ENCODE data around the gene PALD1.
"Not testable (repeated sequence)": the region's sequence is repeated elsewhere in the genome, so short reads cannot be mapped to it uniquely, and the experiment has no call there.

The PALD1 gene

GRCh38 chr10:70592746-70593512, 114.4 kb downstream of the PALD1 start:
- FAIRE-seq: no peak

GRCh38 chr10:70593513-70593890, 114.9 kb downstream of the PALD1 start:
- no peak for FAIRE-seq

- no peak for FAIRE-seq
These were observed 115.6 kb downstream of the PALD1 start for GRCh38 chr10:70594161-70594560.

- FAIRE-seq: no peak
These were observed 117.0 kb downstream of the PALD1 start for GRCh38 chr10:70595566-70596016.

GRCh38 chr10:70596110-70596798, 117.7 kb downstream of the PALD1 start:
- no peak for FAIRE-seq

GRCh38 chr10:70596860-70597809, 118.6 kb downstream of the PALD1 start:
- no peak for FAIRE-seq

GRCh38 chr10:70597856-70598815, 119.6 kb downstream of the PALD1 start:
- FAIRE-seq: no peak

GRCh38 chr10:70598857-70599295, 120.3 kb downstream of the PALD1 start:
- no peak for FAIRE-seq

GRCh38 chr10:70599319-70599718, 120.8 kb downstream of the PALD1 start:
- FAIRE-seq: no peak

- no peak for FAIRE-seq
These were observed 121.2 kb downstream of the PALD1 start for GRCh38 chr10:70599791-70600190.

- FAIRE-seq: no peak
These were observed 122.2 kb downstream of the PALD1 start for GRCh38 chr10:70600512-70601395.

GRCh38 chr10:70601746-70602145, 123.2 kb downstream of the PALD1 start:
- no peak for FAIRE-seq

- no peak for FAIRE-seq
These were observed 124.3 kb downstream of the PALD1 start, which contains the start of gene PRF1 for GRCh38 chr10:70602665-70603448. Gene PRF1 (minus strand): TSS chr10:70602741. CDS start chr10:70600902, 1,839 bp downstream.

GRCh38 chr10:70603449-70603801, 124.9 kb downstream of the PALD1 start:
- no peak for FAIRE-seq

- FAIRE-seq: no peak
These were observed 125.5 kb downstream of the PALD1 start for GRCh38 chr10:70604106-70604505.

GRCh38 chr10:70605161-70605560, 126.6 kb downstream of the PALD1 start:
- no peak for FAIRE-seq

- no peak for FAIRE-seq
These were observed 129.4 kb downstream of the PALD1 start for GRCh38 chr10:70607936-70608335.

GRCh38 chr10:70613941-70614340, 135.4 kb downstream of the PALD1 start:
- FAIRE-seq: no peak

GRCh38 chr10:70614364-70614763, 135.8 kb downstream of the PALD1 start:
- FAIRE-seq: not testable (repeated sequence)

GRCh38 chr10:70615211-70615610, 136.6 kb downstream of the PALD1 start:
- no peak for FAIRE-seq
